Glutamatergic neuron (in vitro differentiated cells): ENCODE data around the gene PLCL1. TPM values are rescaled to one million over a fixed set of nuclear protein-coding genes. Genes with fewer than 3 reads are reported as not detected.

Experiments
- DNase-seq: peaks from one replicate; pipeline ENCODE4 v3.0.0; 2022
- H3K27ac Mint-ChIP-seq: one replicate; pipeline ENCODE4 v1.8.0; 2020; ENCODE audit warnings: mild to moderate bottlenecking, mixed read lengths, inconsistent platforms; ENCODE audit not compliant: unreplicated experiment
- H3K27me3 Mint-ChIP-seq: one replicate; pipeline ENCODE4 v1.8.0; 2020; ENCODE audit warnings: mild to moderate bottlenecking, moderate library complexity, mixed read lengths, inconsistent platforms; ENCODE audit not compliant: unreplicated experiment
- H3K36me3 Mint-ChIP-seq: one replicate; pipeline ENCODE4 v1.8.0; 2020; ENCODE audit warnings: mild to moderate bottlenecking, mixed read lengths, inconsistent platforms; ENCODE audit not compliant: unreplicated experiment
- H3K4me1 Mint-ChIP-seq: one replicate; pipeline ENCODE4 v1.8.0; 2020; ENCODE audit warnings: mild to moderate bottlenecking, low read depth, mixed read lengths, inconsistent platforms; ENCODE audit not compliant: unreplicated experiment
- H3K4me3 Mint-ChIP-seq: one replicate; pipeline ENCODE4 v1.8.0; 2020; ENCODE audit warnings: mild to moderate bottlenecking, mixed read lengths, inconsistent platforms; ENCODE audit not compliant: unreplicated experiment
- H3K9me3 Mint-ChIP-seq: one replicate; pipeline ENCODE4 v1.8.0; 2020; ENCODE audit warnings: mild to moderate bottlenecking, moderate library complexity, mixed read lengths, inconsistent platforms; ENCODE audit not compliant: unreplicated experiment
- CTCF ChIP-seq: fragments of 200-600 bp; sonication (generic); IDR thresholded peaks from one replicate; pipeline ENCODE4 v1.5.0; 2021; ENCODE audit not compliant: partially characterized antibody, unreplicated experiment
- total RNA-seq: library from RNA; stranded (reverse); fragmentation: NEBNext Ultra II Directional; extraction: Animal tissue kit (Norgen Biotek cat#: 25700); gene quantifications from one replicate; pipeline ENCODE4 v1.2.1, GENCODE V29; 2021; ENCODE audit not compliant: unreplicated experiment

PLCL1 gene
- total RNA-seq, 1 donor from 2014 or later: 28.8 TPM

- DNase-seq: no peak
- Mint-ChIP-seq H3K36me3 (no peaks in the 10 kb centered on the region), H3K4me3 (no peak overlapping the region), H3K27me3 (no peaks in the 10 kb centered on the region), H3K9me3 (no peaks in the 10 kb centered on the region), H3K27ac (no peak overlapping the region), H3K4me1 (no peaks in the 10 kb centered on the region)
- TF ChIP-seq CTCF: no peak
These were observed 25.1 kb upstream of the PLCL1 start for GRCh38 chr2:197779261-197779660.

GRCh38 chr2:197782126-197782525, 22.3 kb upstream of the PLCL1 start:
- Mint-ChIP-seq H3K9me3 (no peaks in the 10 kb centered on the region), H3K27me3 (peaks cover 1% of the 10 kb centered on the region), H3K27ac (no peak overlapping the region), H3K36me3 (no peaks in the 10 kb centered on the region), H3K4me3 (no peak overlapping the region), H3K4me1 (no peaks in the 10 kb centered on the region)
- TF ChIP-seq CTCF: no peak
- no peak for DNase-seq

GRCh38 chr2:197784956-197785941, 19.1 kb upstream of the PLCL1 start, which contains the start of gene BOLL:
Gene BOLL (minus strand): TSS chr2:197785319. CDS start chr2:197781850, 3,469 bp downstream.
- DNase-seq: no peak
- Mint-ChIP-seq H3K27me3 (peaks cover 1% of the 10 kb centered on the region), H3K4me3 (peak within 1 kb of the TSS; percentile 20), H3K27ac (no peak within 1 kb of the TSS), H3K9me3 (no peaks in the 10 kb centered on the region), H3K36me3 (no peaks in the 10 kb centered on the region), H3K4me1 (no peaks in the 10 kb centered on the region)
- TF ChIP-seq CTCF: no peak

- Mint-ChIP-seq H3K4me1 (no peaks in the 10 kb centered on the region), H3K27ac (no peak overlapping the region)
These were observed 18.1 kb upstream of the PLCL1 start for GRCh38 chr2:197786010-197786877.

More at GRCh38 chr2:197786010-197786877, 18.1 kb upstream of the PLCL1 start:
- Mint-ChIP-seq H3K27me3 (peaks cover 1% of the 10 kb centered on the region), H3K36me3 (no peaks in the 10 kb centered on the region), H3K4me3 (peak overlapping the region; percentile 42), H3K9me3 (no peaks in the 10 kb centered on the region)
- TF ChIP-seq CTCF: peak; percentile 82
- DNase-seq: peak; percentile 75
